IPS-11a (cell line): ENCODE data around the gene STX10.

ENCODE experiments used
- H3K4me3 ChIP-seq: one replicate; pipeline ENCODE4 v1.5.1; 2013; ENCODE audit warnings: low read depth, low read length, control low read depth

STX10 gene

DNA sequence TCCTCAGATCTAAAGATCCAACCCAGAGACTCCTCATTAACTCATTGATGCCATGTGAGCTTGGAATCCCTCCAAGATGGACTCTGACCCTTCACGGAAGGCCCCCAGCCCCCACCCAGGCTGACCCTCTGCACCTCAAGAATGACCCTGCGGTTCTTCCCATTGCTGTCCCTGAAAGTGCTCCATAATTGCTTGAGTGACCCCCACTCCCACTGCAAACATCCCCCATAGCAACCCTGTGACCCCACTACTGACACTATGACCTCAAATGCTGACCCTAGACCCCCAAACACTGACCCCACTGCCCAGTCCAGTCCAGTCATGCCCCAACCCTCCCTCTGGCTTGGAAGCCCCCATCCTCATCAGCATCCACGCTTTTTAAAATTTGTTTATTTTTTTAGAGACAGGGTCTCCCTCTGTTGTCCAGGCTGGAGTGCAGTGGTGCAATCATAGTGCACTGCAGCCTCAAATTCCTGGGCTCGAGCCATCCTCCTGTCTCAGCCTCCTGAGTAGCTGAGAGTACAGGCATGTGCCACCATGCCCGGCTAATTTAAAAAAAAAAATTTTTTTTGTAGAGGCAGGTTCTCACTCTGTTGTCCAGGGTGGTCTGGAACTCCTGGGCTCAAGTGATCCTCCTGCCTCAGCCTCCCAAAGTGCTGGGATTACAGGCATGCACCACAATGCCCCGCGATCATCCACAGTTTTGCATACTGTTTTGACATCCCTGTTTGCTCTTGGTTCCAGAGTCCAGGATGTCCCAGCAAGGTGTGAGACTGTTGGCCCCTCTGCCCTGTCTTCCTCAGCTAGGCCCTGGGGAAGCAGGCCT is 48.4 kb downstream of the STX10 start:
- no peak overlapping the region for H3K4me3 ChIP-seq

DNA sequence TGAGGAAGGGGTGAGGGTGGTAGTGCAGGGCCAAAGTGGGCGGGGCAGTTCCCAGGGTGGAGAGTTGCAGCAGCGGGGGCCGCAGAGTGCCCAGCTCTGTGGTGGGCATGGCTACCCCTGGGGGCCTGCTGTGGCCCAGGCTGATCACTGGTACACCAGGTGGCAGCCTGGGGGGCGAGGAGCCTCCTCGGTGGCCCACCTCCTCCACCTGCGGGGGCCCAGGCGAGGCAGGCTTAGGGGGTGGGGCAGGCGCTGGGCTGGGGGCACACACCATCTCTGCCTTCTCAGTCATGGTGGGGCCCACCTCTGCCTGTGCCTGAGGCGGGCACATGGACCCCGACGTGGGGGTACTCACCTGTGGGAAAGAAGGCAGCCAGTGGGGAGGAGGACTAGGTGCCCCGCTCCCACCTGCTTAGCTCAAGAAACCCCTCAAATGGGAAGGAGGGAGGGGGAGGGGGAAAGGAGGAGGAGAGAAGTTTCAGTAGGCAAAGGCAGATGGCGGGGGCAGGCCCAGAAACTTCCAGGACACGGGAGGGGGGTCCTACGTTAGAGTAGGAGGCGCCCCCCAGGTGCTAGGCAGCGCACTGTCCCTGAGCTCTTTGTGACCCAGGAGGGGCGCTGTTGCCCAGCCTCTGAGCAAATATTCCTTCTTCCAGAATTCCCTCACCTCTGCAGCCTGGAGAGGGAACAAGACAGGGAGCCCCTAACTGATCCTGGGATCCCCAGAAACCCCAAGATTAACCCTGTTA is 49.2 kb downstream of the STX10 start:
- H3K4me3 ChIP-seq: no peak overlapping the region

DNA sequence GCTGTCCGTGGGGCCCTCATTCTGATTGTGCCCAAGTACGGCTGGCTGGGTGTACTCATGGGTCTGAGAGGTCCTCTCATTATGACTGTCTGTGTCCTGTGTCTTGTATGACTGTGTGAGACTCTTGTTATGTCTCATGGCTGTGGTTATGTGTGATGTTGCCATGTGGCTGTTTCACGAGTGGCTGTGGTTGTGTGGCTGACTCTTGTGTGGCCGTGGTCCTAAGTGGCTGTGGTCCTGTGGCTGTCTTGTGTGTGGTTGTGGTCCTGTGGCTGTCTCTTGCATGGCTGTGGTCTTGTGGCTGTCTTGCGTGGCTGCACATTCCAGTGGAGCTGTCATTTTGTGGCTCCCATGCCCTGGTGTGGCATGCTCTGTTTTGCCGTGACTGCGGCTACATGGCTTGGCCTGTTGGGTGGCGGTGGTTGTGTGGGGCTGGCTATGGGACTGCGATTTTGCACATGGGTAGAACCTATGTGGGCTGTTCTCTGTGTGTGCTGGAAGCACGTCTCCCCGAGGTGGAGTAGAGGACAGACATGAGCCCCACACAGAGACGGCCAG is 50.1 kb downstream of the STX10 start:
- no peak overlapping the region for H3K4me3 ChIP-seq

- no peak overlapping the region for H3K4me3 ChIP-seq
Measured at GRCh38 chr19:13099073-13099999, 50.8 kb downstream of the STX10 start.

GRCh38 chr19:13098277-13099072 is 51.7 kb downstream of the STX10 start:
- H3K4me3 ChIP-seq: peak overlapping the region; percentile 8

DNA sequence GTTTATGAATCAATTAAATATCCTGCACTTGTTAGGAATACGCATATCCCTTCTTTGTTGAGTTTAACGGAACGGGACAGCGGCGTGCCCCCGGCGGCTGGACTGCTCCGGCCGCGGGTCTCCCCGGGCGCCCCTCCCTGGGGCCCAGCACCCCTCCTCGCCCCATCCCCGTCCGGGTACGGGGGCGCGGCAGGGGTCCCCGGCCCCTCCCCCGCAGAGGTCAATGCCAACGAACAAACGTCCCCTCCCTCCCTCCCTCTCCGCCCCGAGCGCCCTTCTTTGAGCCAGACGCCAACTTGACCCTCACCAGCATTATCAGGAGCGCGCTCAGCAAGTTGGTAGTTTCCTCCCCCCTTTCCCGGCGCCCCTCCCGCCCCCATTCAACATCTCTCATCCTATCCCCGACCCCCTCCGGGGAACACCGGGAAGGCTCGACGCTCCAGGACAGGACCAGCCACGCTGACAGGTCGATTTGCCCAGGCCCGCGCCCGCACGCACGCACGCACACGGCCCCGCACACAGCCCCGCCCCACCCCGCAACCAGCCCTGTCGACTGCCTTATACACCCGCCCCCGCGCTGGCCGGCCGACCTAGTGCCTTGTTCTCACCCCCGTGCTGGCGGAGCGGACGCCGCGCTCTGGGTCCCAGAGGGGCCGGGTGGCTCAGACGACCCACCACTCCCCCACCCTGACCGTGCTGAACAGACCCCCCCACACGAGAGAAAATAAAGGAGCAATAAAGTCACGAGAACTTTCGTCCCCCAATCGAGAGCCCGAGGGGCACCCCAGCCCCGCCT is 52.5 kb downstream of the STX10 start:
- H3K4me3 ChIP-seq: no peak overlapping the region

- no peak overlapping the region for H3K4me3 ChIP-seq
Measured at GRCh38 chr19:13097033-13097462, 53.1 kb downstream of the STX10 start.

DNA sequence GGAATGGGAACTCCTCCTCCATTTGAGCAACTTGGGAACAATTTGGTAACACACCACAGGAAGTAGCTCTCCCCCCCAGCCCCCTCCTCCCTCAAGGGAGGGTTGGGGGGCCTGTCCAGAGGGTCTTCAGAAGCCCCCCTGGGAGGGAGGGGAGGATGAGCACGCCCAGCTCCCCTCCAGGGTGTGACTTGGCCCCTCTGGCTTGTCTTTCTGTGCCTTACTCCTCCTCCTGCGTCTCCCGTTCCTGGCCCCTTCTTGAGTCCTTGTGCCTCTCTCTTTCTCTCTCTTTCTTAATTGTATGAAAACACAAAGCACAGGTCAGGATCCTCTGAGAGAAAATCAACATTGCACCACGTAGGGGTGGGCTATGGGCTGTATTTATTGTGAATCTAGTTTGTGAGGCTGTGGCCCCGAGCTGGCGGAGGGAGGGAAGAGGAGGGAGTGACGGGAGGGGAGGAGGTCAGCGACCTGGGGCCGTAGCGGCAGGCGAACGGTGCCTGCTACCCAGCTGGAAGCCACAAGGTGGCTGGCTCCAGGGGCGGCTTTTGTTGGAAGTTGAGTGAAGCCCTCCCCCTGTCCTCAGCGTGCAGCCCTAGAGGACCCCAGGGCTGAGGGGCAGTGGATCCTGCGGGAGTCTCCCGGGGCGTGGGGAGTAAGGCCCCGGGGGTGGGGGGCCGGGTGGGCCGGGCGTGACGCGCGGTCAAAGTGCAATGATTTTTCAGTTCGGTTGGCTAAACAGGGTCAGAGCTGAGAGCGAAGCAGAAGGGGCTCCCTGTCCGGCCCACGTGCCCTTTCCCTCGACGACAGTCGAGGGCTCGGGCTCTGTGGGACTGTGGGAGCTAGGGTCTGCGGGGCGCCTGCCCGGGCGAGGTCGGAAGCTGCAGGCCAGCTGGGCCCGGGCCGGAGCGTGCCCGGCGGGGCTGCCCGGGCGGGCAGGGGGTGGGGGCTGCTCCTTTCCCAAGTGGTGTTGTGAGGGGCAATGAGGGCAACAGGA is 53.9 kb downstream of the STX10 start:
- H3K4me3 ChIP-seq: peak overlapping the region; percentile 35

GRCh38 chr19:13095393-13095784 is 54.8 kb downstream of the STX10 start:
- H3K4me3 ChIP-seq: peak overlapping the region; percentile 35

DNA sequence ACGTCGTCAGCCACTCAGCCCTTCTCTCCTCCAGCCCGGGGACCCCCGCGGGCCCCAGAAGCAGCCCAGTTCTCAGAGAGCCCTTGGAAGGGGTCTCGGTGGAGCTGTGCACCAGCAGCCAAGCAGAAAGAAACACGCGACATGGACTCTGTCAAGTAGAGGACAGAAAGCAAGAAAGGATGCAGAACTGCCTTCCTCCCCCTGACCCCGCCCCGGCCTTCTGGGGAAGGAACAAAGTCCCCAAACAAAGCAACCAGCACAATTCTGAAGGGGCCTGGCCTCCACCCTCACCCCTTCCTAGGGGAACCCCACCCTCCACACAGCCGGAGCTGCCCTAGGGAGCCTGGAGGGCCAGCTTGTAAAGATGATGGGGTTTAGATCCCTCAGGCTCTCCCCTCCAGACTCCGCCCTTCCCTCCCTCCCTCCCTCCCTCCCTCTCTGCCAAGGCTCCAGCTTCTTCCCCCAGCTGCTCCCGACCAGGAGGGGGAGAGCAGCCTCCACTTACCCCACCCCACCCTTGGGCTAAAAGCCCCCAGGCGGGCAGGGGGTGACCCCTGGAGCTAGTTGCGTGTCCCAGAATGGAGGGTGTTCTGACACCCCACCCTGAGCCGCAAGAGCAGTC is 55.3 kb downstream of the STX10 start:
- H3K4me3 ChIP-seq: peak overlapping the region; percentile 35

DNA sequence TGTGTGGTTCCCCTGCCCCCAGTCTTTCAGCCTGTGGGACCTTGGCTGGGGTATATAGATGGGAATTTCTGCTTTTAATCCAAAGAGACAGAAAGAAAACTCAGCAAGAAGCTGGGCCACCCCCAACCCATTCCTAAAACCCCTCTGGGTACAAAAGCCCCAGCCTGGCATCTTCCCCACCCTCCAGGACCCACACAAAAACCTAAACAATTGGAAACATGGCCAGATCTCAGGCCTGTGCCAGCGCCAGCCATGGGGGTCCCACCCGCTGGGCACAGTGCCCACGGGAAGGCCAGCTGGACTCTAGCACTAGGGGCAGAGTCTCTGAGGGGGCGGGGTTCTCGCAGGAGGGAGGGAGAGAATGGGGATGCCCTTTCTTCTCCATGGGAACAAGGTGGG is 56.1 kb downstream of the STX10 start:
- H3K4me3 ChIP-seq: no peak overlapping the region
